K562 (cell line): ENCODE measurements around the gene SLC2A4RG. TPM values are rescaled to one million over a fixed set of nuclear protein-coding genes. Genes with fewer than 3 reads are reported as not detected.

ENCODE experiments used
- ATAC-seq: fragments of 200-7000 bp; cut with Tn5 transposase; 3 replicates; pipeline ENCODE4 v1.9.1; 2020; ENCODE audit warnings: moderate library complexity
- BruUV-seq: library from RNA; stranded (reverse); fragments of 400-500 nt; replicated peaks from 2 replicates; lab custom pipeline; 2021; lab: Mats Ljungman, UMichigan
- CTCF ChIA-PET: fragments of 300-600 bp; formaldehyde crosslinking; extraction: SDS; loops from one replicate; lab custom pipeline; 2021; ENCODE audit warnings: low intra/inter-chr PET ratio; lab: Yijun Ruan, JAX
- POLR2A ChIA-PET: fragments of 300-600, 350-650 bp; sonication (Branson Sonifier 250); formaldehyde crosslinking; extraction: SDS; loops from one replicate; lab custom pipeline; 2021; ENCODE audit warnings: antibody characterized with exemption, inconsistent platforms; lab: Yijun Ruan, JAX
- DNase-seq, 4 experiments: peaks; one replicate each; pipeline versions ENCODE4 v3.0.0 to v3.0.0-alpha.2; 2011 to 2018; ENCODE audit warnings: low spot score in 3 of 4, mixed read lengths in 3 of 4; ENCODE audit errors: extremely low read depth in 1 of 4
- FAIRE-seq: peaks from 2 replicates; lab custom pipeline; 2011; peaks lifted over from hg19 to GRCh38; lab: Jason Lieb, UNC
- H2AFZ ChIP-seq: 2 replicates; pipeline ENCODE4 v1.6.0; 2011; ENCODE audit warnings: low read depth, low read length, control low read depth, inconsistent platforms
- H3K27ac ChIP-seq: fragments of 200-600 bp; 3 replicates; pipeline ENCODE4 v1.8.0; 2011; ENCODE audit warnings: low read depth, mild to moderate bottlenecking, control low read depth, inconsistent platforms, low read length, moderate library complexity, mixed read lengths; ENCODE audit errors: extremely low read depth
- H3K27me3 ChIP-seq, 2 experiments: fragments of 300-600 bp in 1 of 2; 2 replicates in 1 of 2; 3 replicates in 1 of 2; pipeline versions ENCODE4 v1.6.0 to v1.8.0; 2011; ENCODE audit warnings: inconsistent platforms in 2 of 2, low read length in 2 of 2, mild to moderate bottlenecking in 1 of 2, mixed read lengths in 1 of 2, moderate library complexity in 1 of 2; ENCODE audit not compliant: control insufficient read depth in 2 of 2, insufficient read depth in 2 of 2
- H3K36me3 ChIP-seq: fragments of 300-600 bp; 3 replicates; pipeline ENCODE4 v1.8.0; 2011; ENCODE audit warnings: mild to moderate bottlenecking, low read length, inconsistent platforms; ENCODE audit not compliant: control insufficient read depth, insufficient read depth
- H3K4me1 ChIP-seq, 2 experiments: fragments of 200-600 bp in 1 of 2; replicated peaks in 1 of 2; 2 replicates in 1 of 2; 3 replicates in 1 of 2; pipeline versions ENCODE4 v1.5.1 to v1.8.0; 2011; ENCODE audit warnings: inconsistent platforms in 2 of 2, low read length in 2 of 2, mild to moderate bottlenecking in 1 of 2, mixed read lengths in 1 of 2, moderate library complexity in 1 of 2; ENCODE audit not compliant: control insufficient read depth in 2 of 2, insufficient read depth in 2 of 2
- H3K4me2 ChIP-seq: 2 replicates; pipeline ENCODE4 v1.6.1; 2011; ENCODE audit warnings: low read length, control low read depth, inconsistent platforms, mixed read lengths; ENCODE audit not compliant: insufficient read depth
- H3K4me3 ChIP-seq: fragments of 200-600 bp; sonication (generic), shearing (Covaris generic); 2 replicates; pipeline ENCODE4 v1.5.1; 2016; ENCODE audit warnings: control low read depth, inconsistent platforms
- H3K79me2 ChIP-seq: fragments of 200-600 bp; 3 replicates; pipeline ENCODE4 v1.8.0; 2011; ENCODE audit warnings: low read length, inconsistent platforms; ENCODE audit not compliant: control insufficient read depth, insufficient read depth
- H3K9ac ChIP-seq, 2 experiments: 2 replicates each; pipeline versions ENCODE4 v1.6.0 to v1.6.1; 2011; ENCODE audit warnings: low read depth in 2 of 2, low read length in 2 of 2, control low read depth in 1 of 2, inconsistent platforms in 1 of 2, mild to moderate bottlenecking in 1 of 2, mixed read lengths in 1 of 2; ENCODE audit not compliant: insufficient read depth in 1 of 2
- H3K9me1 ChIP-seq: one replicate; pipeline ENCODE4 v1.6.0; 2011; ENCODE audit warnings: inconsistent platforms, mild to moderate bottlenecking, low read length, moderate library complexity; ENCODE audit not compliant: control insufficient read depth, insufficient read depth
- H3K9me3 ChIP-seq: replicated peaks from 2 replicates; pipeline ENCODE4 v1.5.1; 2011; ENCODE audit warnings: low read depth, low read length, inconsistent platforms; ENCODE audit not compliant: control insufficient read depth, insufficient read depth
- H4K20me1 ChIP-seq: replicated peaks from 2 replicates; pipeline ENCODE4 v1.6.1; 2011; ENCODE audit warnings: low read length, inconsistent platforms, mixed read lengths; ENCODE audit not compliant: control insufficient read depth, insufficient read depth
- ATF4 ChIP-seq: fragments of 450-650 bp; formaldehyde crosslinking; IDR thresholded peaks from 2 replicates; pipeline ENCODE4 v1.4.0; 2022; ENCODE audit warnings: mild to moderate bottlenecking, moderate library complexity
- E2F4 ChIP-seq: sonication (generic); formaldehyde crosslinking; IDR thresholded peaks from 2 replicates; pipeline ENCODE4 v1.8.0; 2022; ENCODE audit warnings: mild to moderate bottlenecking, low read depth, missing genetic modification reagents
- ETV5 ChIP-seq: sonication (generic); formaldehyde crosslinking; IDR thresholded peaks from 2 replicates; pipeline ENCODE4 v1.4.0; 2020; ENCODE audit warnings: low read depth, mild to moderate bottlenecking, missing genetic modification reagents
- GTF2E2 ChIP-seq: fragments of 200-800 bp; sonication (Bioruptor generic); IDR thresholded peaks from 2 replicates; pipeline ENCODE4 v1.6.1; 2016; ENCODE audit warnings: missing genetic modification characterization, missing compliant biosample characterization
- GTF3C2 ChIP-seq: IDR thresholded peaks from 3 replicates; pipeline ENCODE4 v1.6.1; 2011; ENCODE audit warnings: borderline replicate concordance, mild to moderate bottlenecking, moderate library complexity; ENCODE audit not compliant: insufficient read length; ENCODE audit errors: extremely low read depth
- LEF1 ChIP-seq: fragments of 450-650 bp; IDR thresholded peaks from 2 replicates; pipeline ENCODE4 v1.6.1; 2016; ENCODE audit warnings: mild to moderate bottlenecking
- MCM7 ChIP-seq, 2 experiments: fragments of 450-650 bp; IDR thresholded peaks; 2 replicates each; pipeline ENCODE4 v1.6.1; 2016 to 2018
- NFYB ChIP-seq: IDR thresholded peaks from 2 replicates; pipeline ENCODE4 v1.6.1; 2011; ENCODE audit warnings: mild to moderate bottlenecking, moderate library complexity; ENCODE audit not compliant: insufficient read length; ENCODE audit errors: extremely low read depth
- PHF8 ChIP-seq: fragments of 200-600 bp; sonication (generic); IDR thresholded peaks from 2 replicates; pipeline ENCODE4 v1.6.1; 2012; ENCODE audit warnings: mixed run types, mild to moderate bottlenecking, inconsistent platforms, low read length, moderate library complexity, borderline replicate concordance
- RBM15 ChIP-seq: fragments of 200-400 bp; formaldehyde crosslinking; IDR thresholded peaks from 2 replicates; pipeline ENCODE4 v1.6.1; 2018; ENCODE audit warnings: mild to moderate bottlenecking, low read length, moderate library complexity; ENCODE audit not compliant: insufficient read depth
- SP1 ChIP-seq: sonication (generic); formaldehyde crosslinking; IDR thresholded peaks from 2 replicates; pipeline ENCODE4 v1.8.1; 2022; ENCODE audit warnings: mild to moderate bottlenecking, missing genetic modification reagents
- TCF3 ChIP-seq: sonication (generic); formaldehyde crosslinking; IDR thresholded peaks from 2 replicates; pipeline ENCODE4 v1.4.0; 2020; ENCODE audit warnings: mild to moderate bottlenecking, missing genetic modification reagents
- TCF7L2 ChIP-seq: fragments of 150-350 bp; IDR thresholded peaks from 2 replicates; pipeline ENCODE4 v1.6.1; 2016; ENCODE audit warnings: low read depth, mild to moderate bottlenecking, low read length, moderate library complexity
- ZNF184 ChIP-seq: sonication (generic); formaldehyde crosslinking; IDR thresholded peaks from 2 replicates; pipeline ENCODE4 v1.5.0; 2020; ENCODE audit warnings: missing genetic modification reagents
- ZNF282 ChIP-seq: sonication (generic); formaldehyde crosslinking; IDR thresholded peaks from 2 replicates; pipeline ENCODE4 v1.8.1; 2023; ENCODE audit warnings: missing genetic modification reagents
- ZNF3 ChIP-seq: fragments of 250-450 bp; sonication (Bioruptor Pico); IDR thresholded peaks from 2 replicates; pipeline ENCODE4 v1.5.0; 2021; ENCODE audit warnings: mild to moderate bottlenecking, moderate library complexity
- ZNF830 ChIP-seq: fragments of 250-450 bp; sonication (Bioruptor Pico); IDR thresholded peaks from 2 replicates; pipeline ENCODE4 v1.5.0; 2021; ENCODE audit warnings: mild to moderate bottlenecking
- WGBS: fragments of 100-300 bp; shearing (Covaris generic); methylation state at CpG from one replicate; pipeline ENCODE4 v1.1.6; 2016; ENCODE audit warnings: low coverage, mixed read lengths; ENCODE audit not compliant: insufficient coverage; ENCODE audit errors: missing lambda C conversion rate; 5-methylcytosine and 5-hydroxymethylcytosine counted together
- in situ Hi-C: fragments of 300-500 bp; cut with MboI; formaldehyde crosslinking; loops from 4 replicates; pipeline ENCODE4 v1.15.0; 2018; ENCODE audit warnings: inconsistent platforms, mixed read lengths
- intact Hi-C: fragments of 100-400 bp; cut with micrococcal nuclease; formaldehyde crosslinking; loops from 2 replicates; pipeline ENCODE4 v1.14.2; 2022
- polyA plus RNA-seq, 8 experiments: library from polyadenylated mRNA; depleted of rRNA in 4 of 8; stranded (reverse) in 5 of 8; unstranded in 3 of 8; fragments of >200 nt; fragmentation: Nextera tagmentation in 2 of 8; fragmentation: Illumina TruSeq in 1 of 8; extraction: Ambion mirVana in 2 of 8; extraction: Trizol in 1 of 8; gene quantifications; 2 replicates each; pipeline versions ENCODE4 v1.2.1 to v1.2.3, GENCODE V29; 2011 to 2014; ENCODE audit warnings: inconsistent platforms in 1 of 8, missing spikeins in 1 of 8
- total RNA-seq, 7 experiments: library from RNA; depleted of rRNA in 6 of 7; stranded (reverse); fragments of >200 nt in 6 of 7; fragmentation: Illumina TruSeq in 2 of 7; extraction: Trizol in 2 of 7; gene quantifications; 2 replicates each; pipeline versions ENCODE4 v1.2.1 to v1.2.3, GENCODE V29; 2011 to 2021; ENCODE audit warnings: low replicate concordance in 1 of 7
- TF ChIP-seq, protein P1 (sequence below): fragments of 450-650 bp; IDR thresholded peaks from 2 replicates; pipeline ENCODE4 v1.6.1; 2016; ENCODE audit warnings: mild to moderate bottlenecking

SLC2A4RG gene
- total and polyA plus RNA-seq, 9 of the 15 experiments (the other 6 are each of a cell fraction or from before 2014, with no cell fraction given) = 0.34 to 97.3 (median 26.5) TPM

DNA sequence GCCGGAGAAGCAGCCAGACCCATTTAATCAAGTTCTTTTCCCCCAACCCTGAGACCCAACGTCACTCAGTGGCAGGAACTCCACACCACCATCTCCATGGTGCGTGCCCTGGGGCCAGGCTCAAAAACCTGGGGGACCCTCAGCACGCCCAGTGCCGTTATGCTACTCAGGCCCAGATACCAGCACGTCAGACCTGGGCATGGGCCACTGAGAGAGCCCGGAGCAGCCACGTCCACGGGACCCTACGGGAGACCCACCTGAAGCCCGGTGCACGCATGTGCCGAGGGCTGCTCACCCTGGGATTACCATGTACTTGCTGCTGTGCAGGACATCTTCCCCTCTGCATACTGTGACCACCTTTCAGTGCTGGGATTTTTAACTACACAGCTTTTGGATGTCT is 13.8 kb downstream of the SLC2A4RG start:
- Histone ChIP-seq H3K27me3 (no peaks in the 10 kb centered on the region), H3K27ac (no peak overlapping the region), H3K9me1 (no peaks in the 10 kb centered on the region), H3K79me2 (no peaks in the 10 kb centered on the region), H2AFZ (no peak overlapping the region), H3K9me3 (no peaks in the 10 kb centered on the region), H4K20me1 (no peaks in the 10 kb centered on the region), H3K9ac (no peak overlapping the region), H3K4me2 (no peak overlapping the region), H3K36me3 (no peaks in the 10 kb centered on the region), H3K4me3 (no peak overlapping the region), H3K4me1 (peaks cover 9 to 48% of the 10 kb centered on the region in 2 experiments)
- intact Hi-C loops = no loop called here
- no peak for FAIRE-seq
- BruUV-seq = no TSS peak
- ChIA-PET CTCF (no interaction called here), POLR2A (no interaction called here)
- DNase-seq = no peak
- ATAC-seq = no peak
- WGBS = 74% methylated on average over 13 of the region's 13 CpGs
- in situ Hi-C loops = no loop called here
- no peak for TF ChIP-seq ATF4 (CRISPR knock-in tag)
- no peak for TF ChIP-seq ZNF3
- no peak for TF ChIP-seq ETV5 (CRISPR knock-in tag)
- no peak for TF ChIP-seq TCF3 (CRISPR knock-in tag)
- no peak for TF ChIP-seq SP1
- TF ChIP-seq MCM7 (IDR thresholded peaks at IDR 0.05) = no peak
- TF ChIP-seq TCF7L2 = no peak
- TF ChIP-seq E2F4 (CRISPR knock-in tag) = no peak
- TF ChIP-seq GTF2E2 (tag) = no peak
- TF ChIP-seq ZNF282 = no peak
- TF ChIP-seq, protein P1, sequence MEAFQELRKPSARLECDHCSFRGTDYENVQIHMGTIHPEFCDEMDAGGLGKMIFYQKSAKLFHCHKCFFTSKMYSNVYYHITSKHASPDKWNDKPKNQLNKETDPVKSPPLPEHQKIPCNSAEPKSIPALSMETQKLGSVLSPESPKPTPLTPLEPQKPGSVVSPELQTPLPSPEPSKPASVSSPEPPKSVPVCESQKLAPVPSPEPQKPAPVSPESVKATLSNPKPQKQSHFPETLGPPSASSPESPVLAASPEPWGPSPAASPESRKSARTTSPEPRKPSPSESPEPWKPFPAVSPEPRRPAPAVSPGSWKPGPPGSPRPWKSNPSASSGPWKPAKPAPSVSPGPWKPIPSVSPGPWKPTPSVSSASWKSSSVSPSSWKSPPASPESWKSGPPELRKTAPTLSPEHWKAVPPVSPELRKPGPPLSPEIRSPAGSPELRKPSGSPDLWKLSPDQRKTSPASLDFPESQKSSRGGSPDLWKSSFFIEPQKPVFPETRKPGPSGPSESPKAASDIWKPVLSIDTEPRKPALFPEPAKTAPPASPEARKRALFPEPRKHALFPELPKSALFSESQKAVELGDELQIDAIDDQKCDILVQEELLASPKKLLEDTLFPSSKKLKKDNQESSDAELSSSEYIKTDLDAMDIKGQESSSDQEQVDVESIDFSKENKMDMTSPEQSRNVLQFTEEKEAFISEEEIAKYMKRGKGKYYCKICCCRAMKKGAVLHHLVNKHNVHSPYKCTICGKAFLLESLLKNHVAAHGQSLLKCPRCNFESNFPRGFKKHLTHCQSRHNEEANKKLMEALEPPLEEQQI = no peak
- TF ChIP-seq GTF3C2 = no peak
- no peak for TF ChIP-seq RBM15
- no peak for TF ChIP-seq NFYB
- TF ChIP-seq ZNF184 = no peak
- no peak for TF ChIP-seq ZNF830 (CRISPR knock-in tag)
- no peak for TF ChIP-seq LEF1
- TF ChIP-seq PHF8 = no peak
